ENCODE results near the gene ZBTB20.

DNA sequence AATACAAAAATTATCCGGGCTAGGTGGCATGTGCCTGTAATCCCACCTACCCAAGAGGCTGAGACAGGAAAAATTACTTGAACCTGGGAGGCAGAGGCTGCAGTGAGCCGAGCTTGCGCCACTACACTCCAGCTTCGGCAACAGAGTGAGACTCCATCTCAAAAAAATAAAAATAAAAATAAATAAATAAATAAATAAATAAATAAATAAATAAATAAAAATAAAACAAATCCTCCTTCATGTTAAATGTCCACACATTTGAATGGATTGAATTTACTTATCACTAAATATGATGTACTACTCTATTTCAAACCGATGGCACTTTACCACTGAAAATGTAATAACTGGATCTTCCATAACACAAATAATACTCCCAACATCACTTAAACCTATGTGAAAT, 36.3 kb downstream of the ZBTB20 start:
- TF ChIP-seq, protein P1, sequence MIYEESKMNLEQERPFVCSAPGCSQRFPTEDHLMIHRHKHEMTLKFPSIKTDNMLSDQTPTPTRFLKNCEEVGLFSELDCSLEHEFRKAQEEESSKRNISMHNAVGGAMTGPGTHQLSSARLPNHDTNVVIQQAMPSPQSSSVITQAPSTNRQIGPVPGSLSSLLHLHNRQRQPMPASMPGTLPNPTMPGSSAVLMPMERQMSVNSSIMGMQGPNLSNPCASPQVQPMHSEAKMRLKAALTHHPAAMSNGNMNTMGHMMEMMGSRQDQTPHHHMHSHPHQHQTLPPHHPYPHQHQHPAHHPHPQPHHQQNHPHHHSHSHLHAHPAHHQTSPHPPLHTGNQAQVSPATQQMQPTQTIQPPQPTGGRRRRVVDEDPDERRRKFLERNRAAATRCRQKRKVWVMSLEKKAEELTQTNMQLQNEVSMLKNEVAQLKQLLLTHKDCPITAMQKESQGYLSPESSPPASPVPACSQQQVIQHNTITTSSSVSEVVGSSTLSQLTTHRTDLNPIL (CRISPR knock-in tag; IDR thresholded peaks at IDR 0.05; ENCODE audit: low read depth), result no peak
- TF ChIP-seq ZFP3 (CRISPR knock-in tag; IDR thresholded peaks at IDR 0.05), result no peak
- no peak for TF ChIP-seq PATZ1 (CRISPR knock-in tag; IDR thresholded peaks at IDR 0.05; ENCODE audit: borderline replicate concordance)
- TF ChIP-seq OSR1 (CRISPR knock-in tag; IDR thresholded peaks at IDR 0.05), result no peak
- TF ChIP-seq ARNTL (CRISPR knock-in tag; IDR thresholded peaks at IDR 0.05; ENCODE audit: borderline replicate concordance, low read depth), result no peak
- TF ChIP-seq GLIS3 (CRISPR knock-in tag; IDR thresholded peaks at IDR 0.05), result no peak

Data from SK-N-SH treated with all-trans-retinoic acid at 6 μM for 48 hours (cell line).